ENCODE results near the gene POLR3B.

DNA sequence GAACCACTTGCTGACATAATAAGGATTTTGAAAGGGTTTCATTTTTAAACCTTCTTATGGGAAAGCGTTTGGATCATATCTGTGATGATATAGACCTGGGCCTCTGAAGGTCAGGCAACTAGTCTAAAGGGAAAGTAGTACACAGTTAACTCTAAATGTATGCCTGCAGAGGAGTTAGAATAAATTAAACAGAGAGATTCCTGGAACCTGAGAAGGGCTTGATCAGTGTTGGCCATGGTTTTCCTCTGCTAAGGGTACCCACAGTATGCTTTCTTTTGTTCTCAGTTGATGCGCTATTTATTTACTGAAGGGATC lies 14.4 kb upstream of the POLR3B start:
- TF ChIP-seq, protein P1, sequence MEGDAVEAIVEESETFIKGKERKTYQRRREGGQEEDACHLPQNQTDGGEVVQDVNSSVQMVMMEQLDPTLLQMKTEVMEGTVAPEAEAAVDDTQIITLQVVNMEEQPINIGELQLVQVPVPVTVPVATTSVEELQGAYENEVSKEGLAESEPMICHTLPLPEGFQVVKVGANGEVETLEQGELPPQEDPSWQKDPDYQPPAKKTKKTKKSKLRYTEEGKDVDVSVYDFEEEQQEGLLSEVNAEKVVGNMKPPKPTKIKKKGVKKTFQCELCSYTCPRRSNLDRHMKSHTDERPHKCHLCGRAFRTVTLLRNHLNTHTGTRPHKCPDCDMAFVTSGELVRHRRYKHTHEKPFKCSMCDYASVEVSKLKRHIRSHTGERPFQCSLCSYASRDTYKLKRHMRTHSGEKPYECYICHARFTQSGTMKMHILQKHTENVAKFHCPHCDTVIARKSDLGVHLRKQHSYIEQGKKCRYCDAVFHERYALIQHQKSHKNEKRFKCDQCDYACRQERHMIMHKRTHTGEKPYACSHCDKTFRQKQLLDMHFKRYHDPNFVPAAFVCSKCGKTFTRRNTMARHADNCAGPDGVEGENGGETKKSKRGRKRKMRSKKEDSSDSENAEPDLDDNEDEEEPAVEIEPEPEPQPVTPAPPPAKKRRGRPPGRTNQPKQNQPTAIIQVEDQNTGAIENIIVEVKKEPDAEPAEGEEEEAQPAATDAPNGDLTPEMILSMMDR (IDR thresholded peaks at IDR 0.05; ENCODE audit: insufficient read depth, low read length) = no peak
- TF ChIP-seq POLR2AphosphoS5 (IDR thresholded peaks at IDR 0.05; ENCODE audit: low read depth) = no peak
- TF ChIP-seq, protein P2, sequence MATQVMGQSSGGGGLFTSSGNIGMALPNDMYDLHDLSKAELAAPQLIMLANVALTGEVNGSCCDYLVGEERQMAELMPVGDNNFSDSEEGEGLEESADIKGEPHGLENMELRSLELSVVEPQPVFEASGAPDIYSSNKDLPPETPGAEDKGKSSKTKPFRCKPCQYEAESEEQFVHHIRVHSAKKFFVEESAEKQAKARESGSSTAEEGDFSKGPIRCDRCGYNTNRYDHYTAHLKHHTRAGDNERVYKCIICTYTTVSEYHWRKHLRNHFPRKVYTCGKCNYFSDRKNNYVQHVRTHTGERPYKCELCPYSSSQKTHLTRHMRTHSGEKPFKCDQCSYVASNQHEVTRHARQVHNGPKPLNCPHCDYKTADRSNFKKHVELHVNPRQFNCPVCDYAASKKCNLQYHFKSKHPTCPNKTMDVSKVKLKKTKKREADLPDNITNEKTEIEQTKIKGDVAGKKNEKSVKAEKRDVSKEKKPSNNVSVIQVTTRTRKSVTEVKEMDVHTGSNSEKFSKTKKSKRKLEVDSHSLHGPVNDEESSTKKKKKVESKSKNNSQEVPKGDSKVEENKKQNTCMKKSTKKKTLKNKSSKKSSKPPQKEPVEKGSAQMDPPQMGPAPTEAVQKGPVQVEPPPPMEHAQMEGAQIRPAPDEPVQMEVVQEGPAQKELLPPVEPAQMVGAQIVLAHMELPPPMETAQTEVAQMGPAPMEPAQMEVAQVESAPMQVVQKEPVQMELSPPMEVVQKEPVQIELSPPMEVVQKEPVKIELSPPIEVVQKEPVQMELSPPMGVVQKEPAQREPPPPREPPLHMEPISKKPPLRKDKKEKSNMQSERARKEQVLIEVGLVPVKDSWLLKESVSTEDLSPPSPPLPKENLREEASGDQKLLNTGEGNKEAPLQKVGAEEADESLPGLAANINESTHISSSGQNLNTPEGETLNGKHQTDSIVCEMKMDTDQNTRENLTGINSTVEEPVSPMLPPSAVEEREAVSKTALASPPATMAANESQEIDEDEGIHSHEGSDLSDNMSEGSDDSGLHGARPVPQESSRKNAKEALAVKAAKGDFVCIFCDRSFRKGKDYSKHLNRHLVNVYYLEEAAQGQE (IDR thresholded peaks at IDR 0.05; ENCODE audit: insufficient replicate concordance, low read depth) = no peak
